HepG2 (cell line): Measurements from ENCODE around the gene MRPS5. TPM values are rescaled to one million over a fixed set of nuclear protein-coding genes. Genes with fewer than 3 reads are reported as not detected.

ENCODE experiments used
- ATF3 ChIP-seq: sonication (generic); formaldehyde crosslinking; IDR thresholded peaks from 2 replicates; pipeline ENCODE4 v1.4.0; 2020; ENCODE audit warnings: missing genetic modification reagents
- CC2D1A ChIP-seq: sonication (generic); formaldehyde crosslinking; IDR thresholded peaks from 2 replicates; pipeline ENCODE4 v1.8.1; 2023; ENCODE audit warnings: mild to moderate bottlenecking, missing genetic modification reagents
- HHEX ChIP-seq: IDR thresholded peaks from 2 replicates; pipeline ENCODE4 v1.6.1; 2016; ENCODE audit warnings: control low read depth
- NFE2L2 ChIP-seq: fragments of 150-350 bp; IDR thresholded peaks from 2 replicates; pipeline ENCODE4 v1.6.1; 2014; ENCODE audit warnings: low read length
- PAXIP1 ChIP-seq: sonication (generic); formaldehyde crosslinking; conservative IDR thresholded peaks from 2 replicates; pipeline ENCODE4 v1.4.0; 2020; ENCODE audit warnings: mild to moderate bottlenecking, missing genetic modification reagents, moderate library complexity
- PCBP1 ChIP-seq: fragments of 200-400 bp; formaldehyde crosslinking; IDR thresholded peaks from 2 replicates; pipeline ENCODE4 v1.6.1; 2017; ENCODE audit warnings: mild to moderate bottlenecking, low read depth, low read length, borderline replicate concordance
- RBFOX2 ChIP-seq: fragments of 200-400 bp; formaldehyde crosslinking; IDR thresholded peaks from 2 replicates; pipeline ENCODE4 v1.6.1; 2017; ENCODE audit warnings: low read depth, mild to moderate bottlenecking, low read length
- ZBTB43 ChIP-seq: sonication (generic); formaldehyde crosslinking; conservative IDR thresholded peaks from 2 replicates; pipeline ENCODE4 v1.4.0; 2020; ENCODE audit warnings: missing genetic modification reagents
- ZBTB49 ChIP-seq: sonication (generic); formaldehyde crosslinking; IDR thresholded peaks from 2 replicates; pipeline ENCODE4 v1.4.0; 2020; ENCODE audit warnings: missing genetic modification reagents, borderline replicate concordance
- ZNF207 ChIP-seq: fragments of 450-650 bp; IDR thresholded peaks from 2 replicates; pipeline ENCODE4 v1.6.1; 2016; ENCODE audit warnings: antibody characterized with exemption, borderline replicate concordance
- ZNF33B ChIP-seq: sonication (generic); formaldehyde crosslinking; IDR thresholded peaks from 2 replicates; pipeline ENCODE4 v1.5.1; 2020; ENCODE audit warnings: mild to moderate bottlenecking, missing genetic modification reagents
- ZNF552 ChIP-seq: sonication (generic); formaldehyde crosslinking; IDR thresholded peaks from 2 replicates; pipeline ENCODE4 v1.9.0; 2022; ENCODE audit warnings: missing genetic modification reagents, mild to moderate bottlenecking, borderline replicate concordance
- ZNF780A ChIP-seq: sonication (generic); formaldehyde crosslinking; IDR thresholded peaks from 2 replicates; pipeline ENCODE4 v1.8.0; 2022; ENCODE audit warnings: mild to moderate bottlenecking, missing genetic modification reagents, moderate library complexity
- ZNF781 ChIP-seq: sonication (generic); formaldehyde crosslinking; IDR thresholded peaks from 2 replicates; pipeline ENCODE4 v1.5.1; 2020; ENCODE audit warnings: borderline replicate concordance, mild to moderate bottlenecking, missing genetic modification reagents; ENCODE audit errors: not compliant biosample characterization
- polyA plus RNA-seq, 8 experiments: library from polyadenylated mRNA; depleted of rRNA in 3 of 8; stranded (reverse) in 7 of 8; unstranded in 1 of 8; fragments of >200 nt; fragmentation: Illumina TruSeq in 4 of 8; extraction: Trizol in 4 of 8; gene quantifications; 2 replicates each; pipeline versions ENCODE4 v1.2.1 to v1.2.3, GENCODE V29; 2011 to 2016; ENCODE audit warnings: low read depth in 4 of 8, missing spikeins in 1 of 8, mixed read lengths in 1 of 8; ENCODE audit not compliant: insufficient read depth in 1 of 8
- total RNA-seq, 5 experiments: library from RNA; depleted of rRNA; stranded (reverse); fragments of >200 nt; fragmentation: Illumina TruSeq; extraction: Trizol; gene quantifications; 2 replicates each; pipeline ENCODE4 v1.2.3, GENCODE V29; 2016; ENCODE audit warnings: low read depth in 1 of 5
- TF ChIP-seq, protein P1 (sequence below): sonication (generic); formaldehyde crosslinking; IDR thresholded peaks from 2 replicates; pipeline ENCODE4 v1.5.0; 2020; ENCODE audit warnings: mild to moderate bottlenecking, missing genetic modification reagents
- TF ChIP-seq, protein P2 (sequence below): sonication (generic); formaldehyde crosslinking; IDR thresholded peaks from 2 replicates; pipeline ENCODE4 v1.9.0; 2022; ENCODE audit warnings: low read depth, missing genetic modification reagents

MRPS5 gene
- total and polyA plus RNA-seq, 2 of the 13 experiments (the other 11 are each of a cell fraction or from before 2014, with no cell fraction given): 98.8 to 134 TPM

DNA sequence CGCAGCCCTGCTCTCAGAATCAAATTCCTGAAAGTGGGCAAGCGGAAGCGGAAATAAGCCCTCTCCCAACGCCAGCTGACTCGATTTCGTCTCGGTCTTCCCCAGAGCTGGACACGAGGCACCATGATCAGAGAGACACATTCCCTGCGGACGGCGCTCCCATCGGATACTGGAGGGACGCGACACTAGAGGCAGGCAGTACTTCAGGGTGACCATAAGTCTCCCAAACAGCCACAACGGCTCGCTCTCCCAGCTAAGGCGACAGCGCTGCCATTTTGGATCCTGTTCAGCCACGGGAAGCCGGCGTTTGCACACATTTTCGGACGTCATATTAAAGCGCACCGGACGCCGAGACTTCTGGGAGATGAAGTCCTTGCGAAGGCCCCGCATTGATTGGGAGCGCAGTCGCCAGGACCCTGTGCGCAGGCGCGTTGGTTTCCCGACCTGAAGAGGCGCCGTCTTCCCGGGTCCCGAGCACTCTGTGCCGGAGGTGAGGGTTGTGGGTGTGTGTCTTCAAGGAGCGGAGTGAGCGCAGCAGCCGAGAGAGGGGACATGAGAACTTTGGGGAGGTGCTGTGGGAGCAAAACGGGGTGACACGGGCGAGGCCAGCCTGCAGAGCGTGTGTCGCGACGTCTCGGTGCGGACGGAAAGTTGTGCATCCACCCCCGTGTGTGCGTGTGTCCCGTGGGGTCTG is 43.9 kb upstream of the MRPS5 start, which contains the start of gene ZNF2 (continued):
- TF ChIP-seq ZNF781: peak; percentile 97
- TF ChIP-seq PAXIP1: peak; percentile 47
- TF ChIP-seq, protein P1, sequence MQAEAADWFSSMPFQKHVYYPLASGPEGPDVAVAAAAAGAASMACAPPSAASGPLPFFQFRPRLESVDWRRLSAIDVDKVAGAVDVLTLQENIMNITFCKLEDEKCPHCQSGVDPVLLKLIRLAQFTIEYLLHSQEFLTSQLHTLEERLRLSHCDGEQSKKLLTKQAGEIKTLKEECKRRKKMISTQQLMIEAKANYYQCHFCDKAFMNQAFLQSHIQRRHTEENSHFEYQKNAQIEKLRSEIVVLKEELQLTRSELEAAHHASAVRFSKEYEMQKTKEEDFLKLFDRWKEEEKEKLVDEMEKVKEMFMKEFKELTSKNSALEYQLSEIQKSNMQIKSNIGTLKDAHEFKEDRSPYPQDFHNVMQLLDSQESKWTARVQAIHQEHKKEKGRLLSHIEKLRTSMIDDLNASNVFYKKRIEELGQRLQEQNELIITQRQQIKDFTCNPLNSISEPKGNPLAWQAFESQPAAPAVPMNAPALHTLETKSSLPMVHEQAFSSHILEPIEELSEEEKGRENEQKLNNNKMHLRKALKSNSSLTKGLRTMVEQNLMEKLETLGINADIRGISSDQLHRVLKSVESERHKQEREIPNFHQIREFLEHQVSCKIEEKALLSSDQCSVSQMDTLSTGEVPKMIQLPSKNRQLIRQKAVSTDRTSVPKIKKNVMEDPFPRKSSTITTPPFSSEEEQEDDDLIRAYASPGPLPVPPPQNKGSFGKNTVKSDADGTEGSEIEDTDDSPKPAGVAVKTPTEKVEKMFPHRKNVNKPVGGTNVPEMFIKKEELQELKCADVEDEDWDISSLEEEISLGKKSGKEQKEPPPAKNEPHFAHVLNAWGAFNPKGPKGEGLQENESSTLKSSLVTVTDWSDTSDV (CRISPR knock-in tag): peak; percentile 89
- no peak for TF ChIP-seq ZNF552 (CRISPR knock-in tag)
- TF ChIP-seq ATF3 (CRISPR knock-in tag): no peak
- 0 out of 2 replicates have a peak, but pooled peaks have one; percentile 2 for TF ChIP-seq HHEX (CRISPR knock-in tag)
- no peak for TF ChIP-seq NFE2L2
- TF ChIP-seq ZNF33B (CRISPR knock-in tag): peak; percentile 51; the same call in 1 of the 2 replicates
- peak; percentile 88 for TF ChIP-seq RBFOX2
- peak; percentile 89; the same call in 1 of the 2 replicates for TF ChIP-seq PCBP1
- no peak; the same call in 1 of the 2 replicates for TF ChIP-seq ZBTB49
- TF ChIP-seq ZNF780A (CRISPR knock-in tag): peak; percentile 87; the same call in 1 of the 2 replicates
- no peak for TF ChIP-seq ZNF207
- TF ChIP-seq, protein P2, sequence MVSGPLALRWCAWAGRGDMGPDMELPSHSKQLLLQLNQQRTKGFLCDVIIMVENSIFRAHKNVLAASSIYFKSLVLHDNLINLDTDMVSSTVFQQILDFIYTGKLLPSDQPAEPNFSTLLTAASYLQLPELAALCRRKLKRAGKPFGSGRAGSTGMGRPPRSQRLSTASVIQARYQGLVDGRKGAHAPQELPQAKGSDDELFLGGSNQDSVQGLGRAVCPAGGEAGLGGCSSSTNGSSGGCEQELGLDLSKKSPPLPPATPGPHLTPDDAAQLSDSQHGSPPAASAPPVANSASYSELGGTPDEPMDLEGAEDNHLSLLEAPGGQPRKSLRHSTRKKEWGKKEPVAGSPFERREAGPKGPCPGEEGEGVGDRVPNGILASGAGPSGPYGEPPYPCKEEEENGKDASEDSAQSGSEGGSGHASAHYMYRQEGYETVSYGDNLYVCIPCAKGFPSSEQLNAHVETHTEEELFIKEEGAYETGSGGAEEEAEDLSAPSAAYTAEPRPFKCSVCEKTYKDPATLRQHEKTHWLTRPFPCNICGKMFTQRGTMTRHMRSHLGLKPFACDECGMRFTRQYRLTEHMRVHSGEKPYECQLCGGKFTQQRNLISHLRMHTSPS: peak; percentile 71
- TF ChIP-seq ZBTB43 (CRISPR knock-in tag): no peak; the same call in 1 of the 2 replicates
- no peak for TF ChIP-seq CC2D1A
